ENCODE data around the gene PDXP. TPM values are rescaled to one million over a fixed set of nuclear protein-coding genes. Genes with fewer than 3 reads are reported as not detected.
A peak's percentile ranks its signal among the peaks of the same experiment; 100 is the strongest.

Gene PDXP
- total RNA-seq, 1 experiment from 2014 or later: 17.6 TPM

DNA sequence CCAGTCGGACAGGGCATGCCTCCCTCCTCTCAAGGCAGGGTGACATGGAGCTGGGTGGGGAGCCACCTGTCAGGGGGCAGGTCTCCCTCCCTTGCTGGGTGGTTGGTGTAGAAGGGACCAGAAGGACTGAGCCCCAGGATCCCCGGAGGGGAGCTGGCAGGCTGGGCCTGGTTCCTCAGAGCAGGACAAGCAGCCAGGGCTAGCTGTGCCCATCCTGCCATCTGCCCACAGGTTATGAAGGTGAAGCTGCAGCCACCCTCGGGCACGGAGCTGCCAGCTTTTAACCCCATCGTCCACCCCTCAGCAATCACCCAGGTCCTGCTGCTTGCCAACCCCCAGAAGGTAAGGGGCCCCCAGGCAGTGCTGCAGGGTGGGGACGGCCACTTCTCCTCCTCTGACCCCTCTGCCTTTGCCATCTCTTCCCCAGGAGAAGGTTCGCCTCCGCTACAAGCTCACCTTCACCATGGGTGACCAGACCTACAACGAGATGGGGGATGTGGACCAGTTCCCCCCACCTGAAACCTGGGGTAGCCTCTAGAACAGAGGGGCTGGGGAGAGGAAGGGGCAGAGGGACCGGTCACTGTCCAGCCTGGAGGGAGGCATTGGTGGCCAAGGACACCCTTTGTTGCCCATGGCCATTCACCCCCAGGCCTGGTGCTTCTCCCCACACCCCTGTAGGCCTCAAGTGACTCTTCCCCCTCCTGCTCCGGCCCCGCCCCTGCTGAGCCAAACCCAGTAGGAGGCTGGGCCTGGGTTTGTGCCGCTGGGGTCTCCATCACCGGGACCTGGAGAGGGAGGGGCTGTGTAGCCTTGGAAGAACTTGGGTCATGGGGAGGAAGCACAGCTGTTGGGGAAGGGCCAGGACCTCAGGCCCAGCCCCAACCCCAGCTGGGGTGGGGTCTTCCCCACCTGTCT, 26.1 kb upstream of the PDXP start:
- POLR2A ChIA-PET: no interaction called here
- intact Hi-C loops (cut with micrococcal nuclease; ENCODE audit: unreplicated experiment): no loop called here
- BruUV-seq (replicated peaks): no TSS peak
- no peak overlapping the region for H3K4me3 ChIP-seq (ENCODE audit: low read depth in 2 of 2, low read length in 2 of 2)
- no peak overlapping the region for H3K27ac ChIP-seq (ENCODE audit: low read length)
- H3K36me3 ChIP-seq (ENCODE audit: control insufficient read depth, insufficient read depth, low read length): no peaks in the 10 kb centered on the region
- ATAC-seq (no peak), DNase-seq (ENCODE audit: low read depth, low spot score) (no peak)
- TF ChIP-seq, protein P1, sequence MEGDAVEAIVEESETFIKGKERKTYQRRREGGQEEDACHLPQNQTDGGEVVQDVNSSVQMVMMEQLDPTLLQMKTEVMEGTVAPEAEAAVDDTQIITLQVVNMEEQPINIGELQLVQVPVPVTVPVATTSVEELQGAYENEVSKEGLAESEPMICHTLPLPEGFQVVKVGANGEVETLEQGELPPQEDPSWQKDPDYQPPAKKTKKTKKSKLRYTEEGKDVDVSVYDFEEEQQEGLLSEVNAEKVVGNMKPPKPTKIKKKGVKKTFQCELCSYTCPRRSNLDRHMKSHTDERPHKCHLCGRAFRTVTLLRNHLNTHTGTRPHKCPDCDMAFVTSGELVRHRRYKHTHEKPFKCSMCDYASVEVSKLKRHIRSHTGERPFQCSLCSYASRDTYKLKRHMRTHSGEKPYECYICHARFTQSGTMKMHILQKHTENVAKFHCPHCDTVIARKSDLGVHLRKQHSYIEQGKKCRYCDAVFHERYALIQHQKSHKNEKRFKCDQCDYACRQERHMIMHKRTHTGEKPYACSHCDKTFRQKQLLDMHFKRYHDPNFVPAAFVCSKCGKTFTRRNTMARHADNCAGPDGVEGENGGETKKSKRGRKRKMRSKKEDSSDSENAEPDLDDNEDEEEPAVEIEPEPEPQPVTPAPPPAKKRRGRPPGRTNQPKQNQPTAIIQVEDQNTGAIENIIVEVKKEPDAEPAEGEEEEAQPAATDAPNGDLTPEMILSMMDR (IDR thresholded peaks at IDR 0.05): no peak
- no peak for TF ChIP-seq REST (IDR thresholded peaks at IDR 0.05; ENCODE audit: insufficient read depth in 1 of 2, low read depth in 2 of 2, low read length in 1 of 2)
- no peak for TF ChIP-seq SIN3A (IDR thresholded peaks at IDR 0.05; ENCODE audit: borderline replicate concordance, insufficient read depth, low read depth, low read length)
- TF ChIP-seq POLR2AphosphoS5 (IDR thresholded peaks at IDR 0.05; ENCODE audit: low read depth, low read length): no peak
- TF ChIP-seq TCF7L2 (IDR thresholded peaks at IDR 0.05; ENCODE audit: low read depth, low read length): no peak
- CTCF ChIA-PET: interaction anchor here (0.6 kb wide), 1 partner anchor 50 kb away, joined by 3 read pairs; no protein-coding TSS in a partner anchor
- no peaks in the 10 kb centered on the region for H3K9me3 ChIP-seq (ENCODE audit: control insufficient read depth, insufficient read depth, low read depth, low read length)
- in situ Hi-C loops (cut with HindIII; ENCODE audit: low pct_unique_long_range_greater_than_20kb, low sequenced_read_pairs): no loop called here
- no peaks in the 10 kb centered on the region for H3K27me3 ChIP-seq (ENCODE audit: control insufficient read depth, insufficient read depth, low read length)
- H3K4me1 ChIP-seq (ENCODE audit: control insufficient read depth, insufficient read depth, low read length): peaks cover 19% of the 10 kb centered on the region

DNA sequence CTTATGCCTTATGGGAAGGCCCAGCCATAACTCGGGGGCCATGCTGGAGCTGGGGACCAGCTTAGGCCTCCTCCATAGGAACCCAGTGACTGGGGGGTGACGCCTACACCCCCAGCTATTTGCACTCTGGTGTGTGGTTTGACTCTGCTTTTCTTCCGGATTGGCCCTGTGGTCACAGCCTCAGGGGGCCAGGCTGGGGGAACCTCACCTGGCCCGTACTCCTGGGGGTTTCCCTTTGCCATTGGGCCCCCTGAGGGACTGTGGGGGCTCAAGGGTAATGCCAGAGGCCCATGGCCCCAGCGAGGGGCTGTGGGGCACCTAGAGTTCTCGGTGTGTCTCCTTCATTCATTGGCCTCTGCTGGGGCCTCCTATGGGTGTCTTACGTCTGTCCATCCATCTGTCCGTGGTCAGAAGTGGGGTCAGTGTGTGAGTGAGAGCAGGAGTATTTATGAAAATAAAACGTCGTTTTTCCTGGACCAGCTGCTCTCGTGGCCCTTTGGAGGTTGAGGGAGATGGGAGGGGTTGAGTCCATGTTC, 25.4 kb upstream of the PDXP start:
- no peak overlapping the region for H3K27ac ChIP-seq (ENCODE audit: low read length)
- no TSS peak for BruUV-seq (replicated peaks)
- POLR2A ChIA-PET: no interaction called here

More for the DNA sequence above, 25.4 kb upstream of the PDXP start:
- ATAC-seq (peak; percentile 2; the same call in 1 of the 2 replicates), DNase-seq (ENCODE audit: low read depth, low spot score) (no peak)
- peaks cover 19% of the 10 kb centered on the region for H3K4me1 ChIP-seq (ENCODE audit: control insufficient read depth, insufficient read depth, low read length)
- intact Hi-C loops (cut with micrococcal nuclease; ENCODE audit: unreplicated experiment) (no loop called here), in situ Hi-C loops (cut with HindIII; ENCODE audit: low pct_unique_long_range_greater_than_20kb, low sequenced_read_pairs) (no loop called here)
- H3K27me3 ChIP-seq (ENCODE audit: control insufficient read depth, insufficient read depth, low read length): no peaks in the 10 kb centered on the region
- no peak overlapping the region for H3K4me3 ChIP-seq (ENCODE audit: low read depth in 2 of 2, low read length in 2 of 2)
- TF ChIP-seq, protein P1 (IDR thresholded peaks at IDR 0.05): no peak
- no peak for TF ChIP-seq SIN3A (IDR thresholded peaks at IDR 0.05; ENCODE audit: borderline replicate concordance, insufficient read depth, low read depth, low read length)
- CTCF ChIA-PET: no interaction called here
- H3K36me3 ChIP-seq (ENCODE audit: control insufficient read depth, insufficient read depth, low read length): no peaks in the 10 kb centered on the region
- H3K9me3 ChIP-seq (ENCODE audit: control insufficient read depth, insufficient read depth, low read depth, low read length): no peaks in the 10 kb centered on the region

Data from Panc1 (cell line).